Upper lobe of right lung (tissue), 1 donor: Measurements from ENCODE around the gene CENPP. TPM values are rescaled to one million over a fixed set of nuclear protein-coding genes. Genes with fewer than 3 reads are reported as not detected.

Experiments
- ATAC-seq: fragments of 200-7000 bp; cut with Tn5 transposase; one replicate; pipeline ENCODE4 v1.9.1; 2020; ENCODE audit warnings: mild to moderate bottlenecking, moderate library complexity
- DNase-seq: peaks from one replicate; pipeline ENCODE4 v3.0.0-alpha.2; 2020
- H3K27ac ChIP-seq: fragments of 200-600 bp; one replicate; pipeline ENCODE4 v1.8.0; 2022
- H3K27me3 ChIP-seq: fragments of 200-600 bp; one replicate; pipeline ENCODE4 v1.8.0; 2022; ENCODE audit warnings: mild to moderate bottlenecking
- H3K36me3 ChIP-seq: fragments of 200-600 bp; one replicate; pipeline ENCODE4 v1.8.0; 2022
- H3K4me1 ChIP-seq: fragments of 200-600 bp; one replicate; pipeline ENCODE4 v1.8.0; 2022
- H3K4me3 ChIP-seq: fragments of 200-600 bp; one replicate; pipeline ENCODE4 v1.8.0; 2022; ENCODE audit warnings: mild to moderate bottlenecking
- H3K9me3 ChIP-seq: fragments of 200-600 bp; one replicate; pipeline ENCODE4 v1.8.0; 2022
- intact Hi-C: fragments of 100-400 bp; cut with DNase I; formaldehyde crosslinking; loops from one replicate; pipeline ENCODE4 v1.11.0; 2022
- total RNA-seq: library from RNA; stranded (reverse); fragmentation: NEBNext Ultra II Directional; extraction: Animal tissue kit (Norgen Biotek cat#: 25700); gene quantifications from one replicate; pipeline ENCODE4 v1.2.1, GENCODE V29; 2021
- TF ChIP-seq, protein P1 (sequence below): fragments of 200-600 bp; IDR thresholded peaks from one replicate; pipeline ENCODE4 v1.8.0; 2022; ENCODE audit warnings: antibody characterized with exemption
- donor health status: DM: no; HTN: yes; CAD: no; lungs with severe emphysema.

Gene CENPP
- total RNA-seq, 1 donor from 2014 or later = 4.0 TPM

DNA sequence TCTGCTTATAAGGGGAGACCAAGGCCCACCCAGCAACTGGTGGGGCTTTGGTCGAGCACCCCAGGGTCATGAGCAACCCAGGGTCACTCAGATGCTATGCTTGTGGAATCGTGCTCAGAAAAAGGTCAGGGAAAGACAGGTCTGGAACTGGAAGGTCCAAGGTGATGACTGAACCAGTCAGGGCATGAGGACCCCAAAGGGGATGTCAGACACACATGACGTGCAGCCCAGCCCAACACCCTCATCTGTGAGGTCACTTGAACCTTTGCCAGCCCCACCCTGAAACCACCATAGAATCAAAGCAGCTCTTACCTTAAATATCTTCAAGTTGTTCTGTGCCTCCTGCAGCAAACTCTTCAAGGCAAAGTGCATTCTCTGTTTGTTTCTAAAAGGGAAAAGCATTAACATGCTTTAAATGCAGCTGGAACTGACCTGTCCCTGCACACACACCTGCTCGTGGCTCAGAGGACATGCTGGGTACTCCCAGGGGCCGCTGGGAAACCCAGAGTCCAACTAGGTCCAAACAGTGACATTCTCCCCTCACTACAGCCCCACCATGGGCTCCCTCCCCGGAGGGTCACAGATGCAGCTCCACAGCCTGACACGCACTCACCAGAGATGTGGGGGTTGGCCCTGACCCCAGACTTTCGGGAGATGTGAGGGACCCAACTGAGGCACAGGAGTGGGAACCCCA, 314.8 kb downstream of the CENPP start:
- Histone ChIP-seq H3K27ac (no peak overlapping the region), H3K27me3 (no peaks in the 10 kb centered on the region), H3K4me3 (no peak overlapping the region), H3K36me3 (peaks cover 91% of the 10 kb centered on the region), H3K4me1 (no peaks in the 10 kb centered on the region), H3K9me3 (no peaks in the 10 kb centered on the region)
- TF ChIP-seq, protein P1, sequence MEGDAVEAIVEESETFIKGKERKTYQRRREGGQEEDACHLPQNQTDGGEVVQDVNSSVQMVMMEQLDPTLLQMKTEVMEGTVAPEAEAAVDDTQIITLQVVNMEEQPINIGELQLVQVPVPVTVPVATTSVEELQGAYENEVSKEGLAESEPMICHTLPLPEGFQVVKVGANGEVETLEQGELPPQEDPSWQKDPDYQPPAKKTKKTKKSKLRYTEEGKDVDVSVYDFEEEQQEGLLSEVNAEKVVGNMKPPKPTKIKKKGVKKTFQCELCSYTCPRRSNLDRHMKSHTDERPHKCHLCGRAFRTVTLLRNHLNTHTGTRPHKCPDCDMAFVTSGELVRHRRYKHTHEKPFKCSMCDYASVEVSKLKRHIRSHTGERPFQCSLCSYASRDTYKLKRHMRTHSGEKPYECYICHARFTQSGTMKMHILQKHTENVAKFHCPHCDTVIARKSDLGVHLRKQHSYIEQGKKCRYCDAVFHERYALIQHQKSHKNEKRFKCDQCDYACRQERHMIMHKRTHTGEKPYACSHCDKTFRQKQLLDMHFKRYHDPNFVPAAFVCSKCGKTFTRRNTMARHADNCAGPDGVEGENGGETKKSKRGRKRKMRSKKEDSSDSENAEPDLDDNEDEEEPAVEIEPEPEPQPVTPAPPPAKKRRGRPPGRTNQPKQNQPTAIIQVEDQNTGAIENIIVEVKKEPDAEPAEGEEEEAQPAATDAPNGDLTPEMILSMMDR = no peak
- no peak for DNase-seq
- no peak for ATAC-seq
- intact Hi-C loops = no loop called here

DNA sequence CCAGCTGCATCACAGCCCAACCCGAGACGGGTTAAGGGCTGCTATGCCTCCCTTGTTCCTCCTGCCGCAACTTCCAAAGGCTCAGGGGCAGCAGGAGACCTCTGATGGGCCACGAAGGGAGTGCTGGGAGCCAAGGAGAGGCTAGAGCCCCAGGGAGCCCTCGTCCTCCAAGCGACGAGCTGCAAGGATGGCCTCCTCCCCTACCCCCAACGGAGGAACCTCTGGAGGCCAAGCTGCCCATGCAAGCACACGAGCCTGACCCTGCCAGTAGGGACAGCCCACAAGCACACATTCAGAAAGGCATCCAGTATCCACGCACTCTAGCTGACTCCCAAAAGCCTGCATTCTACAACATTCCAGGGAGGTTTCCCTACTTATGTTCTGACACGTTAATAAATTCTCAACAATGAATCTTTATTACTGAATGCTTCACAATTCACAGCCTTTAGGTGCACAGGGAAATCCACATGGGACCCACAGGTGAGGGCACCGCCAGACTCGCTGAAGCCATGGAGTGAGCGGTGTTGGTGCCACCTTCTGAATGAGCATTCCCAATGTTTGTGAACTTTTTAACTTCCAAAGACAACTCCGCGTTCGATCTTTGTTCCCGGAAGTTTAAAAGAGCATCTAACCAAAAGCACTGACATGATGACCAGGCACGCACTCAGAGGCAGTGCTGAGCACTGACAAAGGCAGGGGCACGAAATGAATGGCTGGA, 315.5 kb downstream of the CENPP start:
- H3K27me3 ChIP-seq = no peaks in the 10 kb centered on the region
- no peak for DNase-seq
- no peak overlapping the region for H3K27ac ChIP-seq
- no peaks in the 10 kb centered on the region for H3K9me3 ChIP-seq
- no peaks in the 10 kb centered on the region for H3K4me1 ChIP-seq
- TF ChIP-seq, protein P1 = no peak
- H3K4me3 ChIP-seq = no peak overlapping the region
- peaks cover 90% of the 10 kb centered on the region for H3K36me3 ChIP-seq
- no peak for ATAC-seq
- intact Hi-C loops = no loop called here

DNA sequence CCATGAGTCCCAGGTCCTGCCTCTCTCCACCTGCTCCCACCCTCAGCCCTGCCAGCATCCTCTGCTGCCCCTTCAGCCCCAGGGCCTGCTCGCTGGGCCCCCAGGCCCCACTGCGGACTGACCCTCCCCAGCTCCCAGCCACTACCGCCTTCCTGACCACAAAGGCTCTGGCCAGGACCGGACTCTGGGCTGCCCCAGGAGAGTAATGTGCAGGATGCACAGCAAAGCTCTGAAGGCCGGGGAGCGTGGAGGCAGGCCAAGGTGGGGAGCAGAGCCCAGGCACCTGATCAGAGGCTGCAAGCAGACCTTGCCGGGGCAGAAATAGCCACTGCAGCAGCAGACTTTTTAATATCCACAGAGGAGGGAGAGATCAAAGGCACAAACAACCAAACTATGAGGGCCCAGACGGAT, 316.3 kb downstream of the CENPP start:
- TF ChIP-seq, protein P1 = no peak
- intact Hi-C loops = no loop called here
- Histone ChIP-seq H3K27me3 (no peaks in the 10 kb centered on the region), H3K4me3 (no peak overlapping the region), H3K27ac (no peak overlapping the region), H3K4me1 (no peaks in the 10 kb centered on the region), H3K36me3 (peaks cover 84% of the 10 kb centered on the region), H3K9me3 (no peaks in the 10 kb centered on the region)
- DNase-seq (no peak), ATAC-seq (no peak)

DNA sequence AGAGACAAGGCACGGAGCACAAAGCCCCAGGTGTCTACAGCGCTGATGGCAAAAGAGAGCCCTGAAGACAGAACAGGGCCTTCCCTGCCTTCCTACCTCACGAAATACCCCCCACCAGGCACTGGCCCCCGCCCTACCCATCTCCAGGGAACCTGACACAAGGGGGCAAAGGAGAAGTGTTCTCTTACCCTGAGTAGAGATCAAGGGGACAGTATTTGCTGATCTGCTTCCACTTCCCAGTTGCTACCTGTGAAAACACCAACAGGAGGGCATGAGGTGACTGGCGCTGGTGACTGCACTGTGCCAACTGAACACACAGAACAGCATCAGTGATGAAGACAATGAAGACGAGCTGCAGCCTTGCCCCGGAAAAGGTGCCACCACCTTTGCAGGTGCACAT, 316.8 kb downstream of the CENPP start:
- DNase-seq = no peak
- no peak overlapping the region for H3K4me3 ChIP-seq
- H3K4me1 ChIP-seq = no peaks in the 10 kb centered on the region
- no peaks in the 10 kb centered on the region for H3K9me3 ChIP-seq
- intact Hi-C loops = no loop called here
- ATAC-seq = no peak
- TF ChIP-seq, protein P1 = no peak
- peaks cover 84% of the 10 kb centered on the region for H3K36me3 ChIP-seq
- H3K27me3 ChIP-seq = no peaks in the 10 kb centered on the region
- no peak overlapping the region for H3K27ac ChIP-seq

DNA sequence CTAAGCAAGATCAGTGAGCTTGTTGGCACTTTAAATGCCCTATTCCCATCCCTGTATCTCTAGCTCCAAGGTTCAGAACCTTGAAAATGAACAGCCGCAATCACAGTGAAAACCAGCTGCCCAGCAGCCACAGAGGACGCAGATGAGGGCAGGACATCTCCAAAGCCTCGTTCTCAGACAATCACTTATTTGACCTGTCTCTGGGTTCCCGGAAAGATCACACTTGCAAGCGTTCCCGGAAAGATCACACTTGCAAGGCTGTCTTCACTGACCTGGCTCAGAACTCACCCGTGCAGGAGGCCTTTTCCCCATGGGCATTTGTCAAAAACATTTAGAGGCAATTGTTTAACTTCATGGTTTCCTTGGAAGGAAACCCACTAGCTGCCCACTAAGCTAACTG, 318.5 kb downstream of the CENPP start:
- intact Hi-C loops = no loop called here
- H3K27ac ChIP-seq = no peak overlapping the region
- peaks cover 86% of the 10 kb centered on the region for H3K36me3 ChIP-seq
- no peaks in the 10 kb centered on the region for H3K9me3 ChIP-seq
- TF ChIP-seq, protein P1 = no peak
- ATAC-seq (no peak), DNase-seq (no peak)
- H3K4me3 ChIP-seq = no peak overlapping the region
- no peaks in the 10 kb centered on the region for H3K4me1 ChIP-seq
- H3K27me3 ChIP-seq = no peaks in the 10 kb centered on the region
